ENCODE measurements around the gene PCYT1A. TPM values are rescaled to one million over a fixed set of nuclear protein-coding genes. Genes with fewer than 3 reads are reported as not detected.

PCYT1A gene
- total RNA-seq, 1 donor from 2014 or later, result 66.2 TPM

GRCh38 chr3:196227121-196227561, 60.4 kb downstream of the PCYT1A start:
- DNase-seq (ENCODE audit: extremely low spot score, unreplicated experiment), result no peak
- Mint-ChIP-seq H3K9me3 (ENCODE audit: unreplicated experiment) (no peaks in the 10 kb centered on the region), H3K27ac (ENCODE audit: unreplicated experiment) (no peak overlapping the region), H3K27me3 (ENCODE audit: unreplicated experiment) (no peaks in the 10 kb centered on the region), H3K36me3 (ENCODE audit: unreplicated experiment) (peaks cover 4% of the 10 kb centered on the region), H3K4me1 (ENCODE audit: unreplicated experiment) (peaks cover 11% of the 10 kb centered on the region), H3K4me3 (ENCODE audit: unreplicated experiment) (no peak overlapping the region)
- TF ChIP-seq CTCF (IDR thresholded peaks at IDR 0.05), result no peak

GRCh38 chr3:196225763-196226364, 61.7 kb downstream of the PCYT1A start:
- H3K9me3 Mint-ChIP-seq (ENCODE audit: unreplicated experiment), result no peaks in the 10 kb centered on the region
- H3K36me3 Mint-ChIP-seq (ENCODE audit: unreplicated experiment), result no peaks in the 10 kb centered on the region
- peaks cover 11% of the 10 kb centered on the region for H3K4me1 Mint-ChIP-seq (ENCODE audit: unreplicated experiment)
- no peak for TF ChIP-seq CTCF (IDR thresholded peaks at IDR 0.05)
- no peak for DNase-seq (ENCODE audit: extremely low spot score, unreplicated experiment)
- no peak overlapping the region for H3K4me3 Mint-ChIP-seq (ENCODE audit: unreplicated experiment)
- H3K27ac Mint-ChIP-seq (ENCODE audit: unreplicated experiment), result no peak overlapping the region
- no peaks in the 10 kb centered on the region for H3K27me3 Mint-ChIP-seq (ENCODE audit: unreplicated experiment)

- Mint-ChIP-seq H3K4me3 (ENCODE audit: unreplicated experiment) (no peak overlapping the region), H3K9me3 (ENCODE audit: unreplicated experiment) (no peaks in the 10 kb centered on the region), H3K27me3 (ENCODE audit: unreplicated experiment) (no peaks in the 10 kb centered on the region), H3K4me1 (ENCODE audit: unreplicated experiment) (peaks cover 8% of the 10 kb centered on the region), H3K36me3 (ENCODE audit: unreplicated experiment) (no peaks in the 10 kb centered on the region), H3K27ac (ENCODE audit: unreplicated experiment) (no peak overlapping the region)
- TF ChIP-seq CTCF (IDR thresholded peaks at IDR 0.05), result no peak
- DNase-seq (ENCODE audit: extremely low spot score, unreplicated experiment), result no peak
These were observed 62.4 kb downstream of the PCYT1A start for GRCh38 chr3:196225086-196225485.

- Mint-ChIP-seq H3K9me3 (ENCODE audit: unreplicated experiment) (no peaks in the 10 kb centered on the region), H3K27ac (ENCODE audit: unreplicated experiment) (no peak overlapping the region), H3K27me3 (ENCODE audit: unreplicated experiment) (no peaks in the 10 kb centered on the region), H3K36me3 (ENCODE audit: unreplicated experiment) (no peaks in the 10 kb centered on the region), H3K4me1 (ENCODE audit: unreplicated experiment) (peaks cover 18% of the 10 kb centered on the region), H3K4me3 (ENCODE audit: unreplicated experiment) (no peak overlapping the region)
- TF ChIP-seq CTCF (IDR thresholded peaks at IDR 0.05), result no peak
- DNase-seq (ENCODE audit: extremely low spot score, unreplicated experiment), result no peak
These were observed 64.5 kb downstream of the PCYT1A start for GRCh38 chr3:196222876-196223595.

GRCh38 chr3:196220991-196221390, 66.5 kb downstream of the PCYT1A start:
- Mint-ChIP-seq H3K4me1 (ENCODE audit: unreplicated experiment) (peaks cover 19% of the 10 kb centered on the region), H3K27ac (ENCODE audit: unreplicated experiment) (no peak overlapping the region), H3K27me3 (ENCODE audit: unreplicated experiment) (no peaks in the 10 kb centered on the region), H3K9me3 (ENCODE audit: unreplicated experiment) (no peaks in the 10 kb centered on the region), H3K36me3 (ENCODE audit: unreplicated experiment) (no peaks in the 10 kb centered on the region), H3K4me3 (ENCODE audit: unreplicated experiment) (no peak overlapping the region)
- DNase-seq (ENCODE audit: extremely low spot score, unreplicated experiment), result no peak
- TF ChIP-seq CTCF (IDR thresholded peaks at IDR 0.05), result no peak

All from osteocyte (in vitro differentiated cells).